Measurements from ENCODE around the gene NOXA1. TPM values are rescaled to one million over a fixed set of nuclear protein-coding genes. Genes with fewer than 3 reads are reported as not detected.

The NOXA1 gene
- total RNA-seq, 6 experiments from 2014 or later: 4.7 to 8.0 (median 5.7) TPM

GRCh38 chr9:137452006-137452760 lies 29.0 kb downstream of the NOXA1 start:
- WGBS (ENCODE audit: insufficient coverage, low coverage, low lambda C conversion rate, missing lambda C conversion rate): 77% methylated on average over 10 of the region's 17 CpGs
- intact Hi-C loops (cut with DNase I): no loop called here
- DNase-seq: peak in 2 of 3 donors; percentile 32 to 57

GRCh38 chr9:137452761-137453642 lies 29.8 kb downstream of the NOXA1 start:
- TF ChIP-seq CTCF (IDR thresholded peaks at IDR 0.05) (no peak), POLR2A (IDR thresholded peaks at IDR 0.05) (no peak)
- H3K27ac ChIP-seq: no peak overlapping the region
- DNase-seq (peak; percentile 51 to 72 (median 65)), ATAC-seq (no peak)
- H3K27me3 ChIP-seq: no peaks in the 10 kb centered on the region
- intact Hi-C loops (cut with DNase I): no loop called here
- H3K9me3 ChIP-seq: no peaks in the 10 kb centered on the region
- WGBS (ENCODE audit: insufficient coverage, low coverage, low lambda C conversion rate, missing lambda C conversion rate): 77% methylated on average over 10 of the region's 43 CpGs
- H3K36me3 ChIP-seq: peaks cover 0 to 4% (median 0%) of the 10 kb centered on the region in 4 donors
- H3K4me3 ChIP-seq: peak overlapping the region in 1 of 3 donors; percentile 27
- H3K4me1 ChIP-seq: peaks cover 0 to 18% (median 3%) of the 10 kb centered on the region in 4 donors

More at GRCh38 chr9:137452006-137452760, 29.0 kb downstream of the NOXA1 start:
- Histone ChIP-seq H3K9me3 (no peaks in the 10 kb centered on the region), H3K27me3 (no peaks in the 10 kb centered on the region), H3K36me3 (peaks cover 0 to 4% (median 0%) of the 10 kb centered on the region in 4 donors), H3K27ac (no peak overlapping the region), H3K4me3 (no peak overlapping the region), H3K4me1 (peaks cover 0 to 16% (median 3%) of the 10 kb centered on the region in 4 donors)
- TF ChIP-seq POLR2A (IDR thresholded peaks at IDR 0.05): no peak
- TF ChIP-seq CTCF (IDR thresholded peaks at IDR 0.05): no peak
- ATAC-seq: no peak

- intact Hi-C loops (cut with DNase I): no loop called here
- H3K36me3 ChIP-seq: peaks cover 0 to 4% (median 0%) of the 10 kb centered on the region in 4 donors
- peak; percentile 67 to 73 (median 70) for ATAC-seq
- no peak overlapping the region for H3K27ac ChIP-seq
- H3K9me3 ChIP-seq: no peaks in the 10 kb centered on the region
- peak; percentile 85 to 91 (median 87) for DNase-seq
- 40% methylated on average over 17 of the region's 25 CpGs for WGBS (ENCODE audit: insufficient coverage, low coverage, low lambda C conversion rate, missing lambda C conversion rate)
- H3K4me1 ChIP-seq: peaks cover 0 to 25% (median 3%) of the 10 kb centered on the region in 4 donors
- H3K27me3 ChIP-seq: no peaks in the 10 kb centered on the region
- H3K4me3 ChIP-seq: peak overlapping the region in 1 of 3 donors; percentile 27
- TF ChIP-seq CTCF (IDR thresholded peaks at IDR 0.05) (no peak), POLR2A (IDR thresholded peaks at IDR 0.05) (no peak)
Measured at GRCh38 chr9:137453643-137454081, 30.5 kb downstream of the NOXA1 start.

- Histone ChIP-seq H3K36me3 (peaks cover 0 to 4% (median 0%) of the 10 kb centered on the region in 4 donors), H3K4me1 (peaks cover 0 to 25% (median 3%) of the 10 kb centered on the region in 4 donors), H3K4me3 (peak overlapping the region; percentile 50 to 62 (median 58)), H3K27me3 (no peaks in the 10 kb centered on the region), H3K27ac (peak overlapping the region; percentile 44 to 90 (median 84)), H3K9me3 (no peaks in the 10 kb centered on the region)
- intact Hi-C loops (cut with DNase I): no loop called here
- TF ChIP-seq POLR2A (IDR thresholded peaks at IDR 0.05) (no peak), CTCF (IDR thresholded peaks at IDR 0.05) (no peak)
- DNase-seq (peak; percentile 80 to 88 (median 84)), ATAC-seq (peak; percentile 59 to 74 (median 63))
- WGBS (ENCODE audit: insufficient coverage, low coverage, low lambda C conversion rate, missing lambda C conversion rate): 0% methylated on average over 1 of the region's 24 CpGs
Measured at GRCh38 chr9:137454145-137454596, 31.0 kb downstream of the NOXA1 start.

Data from right lobe of liver (tissue), 6 donors.